MM.1S (cell line): Measurements from ENCODE around the gene PTBP2.

Experiments
- EZH2phosphoT487 ChIP-seq: fragments of 300-600 bp; sonication (generic); IDR thresholded peaks from 2 replicates; pipeline ENCODE4 v1.6.1; 2018; ENCODE audit warnings: antibody characterized with exemption, low read length
- TF ChIP-seq, protein P1 (sequence below): fragments of 300-600 bp; sonication (generic); IDR thresholded peaks from 2 replicates; pipeline ENCODE4 v1.5.1; 2016; ENCODE audit warnings: antibody characterized with exemption, low read length, mixed read lengths

DNA sequence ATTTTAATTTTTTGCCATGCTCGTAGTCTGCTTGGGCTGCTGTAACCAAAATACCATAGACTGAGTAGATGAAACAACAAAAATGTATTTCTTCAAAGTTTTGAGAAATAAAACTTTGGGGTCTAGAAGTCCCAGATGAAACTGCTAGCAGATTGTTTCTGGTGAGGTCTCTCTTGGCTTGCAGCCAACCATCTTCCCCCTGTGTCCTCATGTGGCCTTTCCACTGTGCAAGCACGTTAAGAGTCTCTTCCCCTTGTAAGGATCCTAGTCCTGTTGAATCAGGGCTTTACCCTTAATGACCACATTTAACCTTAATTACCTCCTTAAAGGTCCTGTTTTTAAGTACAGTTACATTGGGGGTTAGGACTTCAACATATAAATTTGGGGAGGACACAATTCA lies 86.6 kb downstream of the PTBP2 start:
- no peak for TF ChIP-seq EZH2phosphoT487
- TF ChIP-seq, protein P1, sequence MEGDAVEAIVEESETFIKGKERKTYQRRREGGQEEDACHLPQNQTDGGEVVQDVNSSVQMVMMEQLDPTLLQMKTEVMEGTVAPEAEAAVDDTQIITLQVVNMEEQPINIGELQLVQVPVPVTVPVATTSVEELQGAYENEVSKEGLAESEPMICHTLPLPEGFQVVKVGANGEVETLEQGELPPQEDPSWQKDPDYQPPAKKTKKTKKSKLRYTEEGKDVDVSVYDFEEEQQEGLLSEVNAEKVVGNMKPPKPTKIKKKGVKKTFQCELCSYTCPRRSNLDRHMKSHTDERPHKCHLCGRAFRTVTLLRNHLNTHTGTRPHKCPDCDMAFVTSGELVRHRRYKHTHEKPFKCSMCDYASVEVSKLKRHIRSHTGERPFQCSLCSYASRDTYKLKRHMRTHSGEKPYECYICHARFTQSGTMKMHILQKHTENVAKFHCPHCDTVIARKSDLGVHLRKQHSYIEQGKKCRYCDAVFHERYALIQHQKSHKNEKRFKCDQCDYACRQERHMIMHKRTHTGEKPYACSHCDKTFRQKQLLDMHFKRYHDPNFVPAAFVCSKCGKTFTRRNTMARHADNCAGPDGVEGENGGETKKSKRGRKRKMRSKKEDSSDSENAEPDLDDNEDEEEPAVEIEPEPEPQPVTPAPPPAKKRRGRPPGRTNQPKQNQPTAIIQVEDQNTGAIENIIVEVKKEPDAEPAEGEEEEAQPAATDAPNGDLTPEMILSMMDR, result no peak
